Loucy (cell line): ENCODE data around the gene RPS8.
A peak's percentile ranks its signal among the peaks of the same experiment; 100 is the strongest.

Source experiments
- H2AFZ ChIP-seq: fragments of 200-600 bp; sonication (generic); 2 replicates; pipeline ENCODE4 v1.6.0; 2016; ENCODE audit warnings: antibody characterized with exemption, mild to moderate bottlenecking, low read length, moderate library complexity
- H3F3A ChIP-seq: fragments of 200-600 bp; 2 replicates; pipeline ENCODE4 v1.6.0; 2016; ENCODE audit warnings: antibody characterized with exemption, low read depth, mild to moderate bottlenecking
- H3K27me3 ChIP-seq: fragments of 200-600 bp; sonication (generic); 2 replicates; pipeline ENCODE4 v1.6.1; 2014; ENCODE audit warnings: low read length, mild to moderate bottlenecking; ENCODE audit not compliant: insufficient read depth, poor library complexity, severe bottlenecking
- H3K36me3 ChIP-seq: fragments of 200-600 bp; sonication (generic); 2 replicates; pipeline ENCODE4 v1.6.1; 2016; ENCODE audit warnings: low read length; ENCODE audit not compliant: insufficient read depth
- H3K4me1 ChIP-seq: fragments of 200-600 bp; sonication (generic); 2 replicates; pipeline ENCODE4 v1.5.1; 2014; ENCODE audit warnings: low read length, mild to moderate bottlenecking; ENCODE audit not compliant: insufficient read depth, poor library complexity, severe bottlenecking
- H3K4me2 ChIP-seq: fragments of 200-600 bp; sonication (generic); 2 replicates; pipeline ENCODE4 v1.6.0; 2014; ENCODE audit warnings: antibody characterized with exemption, low read length, low read depth, mild to moderate bottlenecking; ENCODE audit not compliant: poor library complexity, severe bottlenecking
- H3K4me3 ChIP-seq: fragments of 200-600 bp; sonication (generic); 2 replicates; pipeline ENCODE4 v1.5.1; 2014; ENCODE audit warnings: low read length, mild to moderate bottlenecking, mixed read lengths; ENCODE audit not compliant: poor library complexity, severe bottlenecking
- H3K79me2 ChIP-seq: fragments of 200-600 bp; sonication (generic); 2 replicates; pipeline ENCODE4 v1.6.1; 2014; ENCODE audit warnings: low read length; ENCODE audit not compliant: insufficient read depth
- H3K9ac ChIP-seq: fragments of 200-600 bp; sonication (generic); 2 replicates; pipeline ENCODE4 v1.6.0; 2014; ENCODE audit warnings: mild to moderate bottlenecking, low read depth, low read length, moderate library complexity; ENCODE audit not compliant: poor library complexity, severe bottlenecking
- H3K9me2 ChIP-seq: fragments of 200-600 bp; sonication (generic); replicated peaks from 2 replicates; pipeline ENCODE4 v1.6.1; 2016; ENCODE audit warnings: low read depth, low read length, mixed read lengths
- H3K9me3 ChIP-seq: fragments of 200-600 bp; sonication (generic); 2 replicates; pipeline ENCODE4 v1.6.1; 2014; ENCODE audit warnings: mild to moderate bottlenecking, antibody characterized with exemption, low read length, low read depth; ENCODE audit not compliant: insufficient read depth
- H4K20me1 ChIP-seq: fragments of 200-600 bp; sonication (generic); 2 replicates; pipeline ENCODE4 v1.6.0; 2014; ENCODE audit warnings: antibody characterized with exemption, low read length, mild to moderate bottlenecking; ENCODE audit not compliant: insufficient read depth, poor library complexity, severe bottlenecking
- CTCF ChIP-seq: fragments of 200-600 bp; sonication (generic); conservative IDR thresholded peaks from 2 replicates; pipeline ENCODE4 v1.5.1; 2014; ENCODE audit warnings: mild to moderate bottlenecking, antibody characterized with exemption, low read length
- EZH2phosphoT487 ChIP-seq: fragments of 200-600 bp; IDR thresholded peaks from 2 replicates; pipeline ENCODE4 v1.6.1; 2018; ENCODE audit warnings: antibody characterized with exemption, mild to moderate bottlenecking, moderate library complexity, borderline replicate concordance

Gene RPS8

GRCh38 chr1:44785029-44785380, 9.7 kb downstream of the RPS8 start:
- peaks cover 7% of the 10 kb centered on the region; the same call in 1 of the 2 replicates for H3K79me2 ChIP-seq
- no peaks in the 10 kb centered on the region for H3K9me3 ChIP-seq
- no peak overlapping the region for H3K4me2 ChIP-seq
- no peaks in the 10 kb centered on the region for H3K27me3 ChIP-seq
- no peak overlapping the region for H3K9ac ChIP-seq
- H3K4me3 ChIP-seq = no peak overlapping the region
- no peak for TF ChIP-seq CTCF
- TF ChIP-seq EZH2phosphoT487 = no peak
- no peak overlapping the region for H2AFZ ChIP-seq
- H3F3A ChIP-seq = no peaks in the 10 kb centered on the region
- peaks cover 18% of the 10 kb centered on the region; the same call in 1 of the 2 replicates for H3K36me3 ChIP-seq
- no peaks in the 10 kb centered on the region for H3K4me1 ChIP-seq
- H4K20me1 ChIP-seq = peaks cover 12% of the 10 kb centered on the region
- H3K9me2 ChIP-seq = no peaks in the 10 kb centered on the region

- Histone ChIP-seq H4K20me1 (peaks cover 7% of the 10 kb centered on the region), H3K4me1 (no peaks in the 10 kb centered on the region), H3K9ac (no peak overlapping the region), H3K4me2 (no peak overlapping the region), H3K9me2 (no peaks in the 10 kb centered on the region), H3F3A (no peaks in the 10 kb centered on the region), H3K36me3 (peaks cover 12% of the 10 kb centered on the region; the same call in 1 of the 2 replicates), H2AFZ (no peak overlapping the region), H3K27me3 (no peaks in the 10 kb centered on the region), H3K9me3 (no peaks in the 10 kb centered on the region), H3K4me3 (no peak overlapping the region), H3K79me2 (peaks cover under 1% of the 10 kb centered on the region; the same call in 1 of the 2 replicates)
- TF ChIP-seq EZH2phosphoT487 = no peak
- TF ChIP-seq CTCF = no peak
These were observed 10.3 kb downstream of the RPS8 start for GRCh38 chr1:44785501-44786137.

GRCh38 chr1:44786138-44786840, 10.9 kb downstream of the RPS8 start:
- no peaks in the 10 kb centered on the region for H3K9me3 ChIP-seq
- peaks cover under 1% of the 10 kb centered on the region for H4K20me1 ChIP-seq
- H3F3A ChIP-seq = no peaks in the 10 kb centered on the region
- H3K79me2 ChIP-seq = no peaks in the 10 kb centered on the region
- H3K4me3 ChIP-seq = no peak overlapping the region
- H3K9me2 ChIP-seq = no peaks in the 10 kb centered on the region
- peaks cover 5% of the 10 kb centered on the region; the same call in 1 of the 2 replicates for H3K36me3 ChIP-seq
- no peak overlapping the region for H2AFZ ChIP-seq
- H3K27me3 ChIP-seq = no peaks in the 10 kb centered on the region
- no peak overlapping the region for H3K4me2 ChIP-seq
- TF ChIP-seq EZH2phosphoT487 = no peak
- TF ChIP-seq CTCF = peak; percentile 75
- no peaks in the 10 kb centered on the region for H3K4me1 ChIP-seq
- H3K9ac ChIP-seq = no peak overlapping the region
